Stimulated activated naive CD4-positive, alpha-beta T cell treated with Interleukin-2 at 50 U/mL for 16 hours (primary cell): ENCODE data around the gene EPC2.
A peak's percentile ranks its signal among the peaks of the same experiment; 100 is the strongest.

Experiments
- DNase-seq: peaks from one replicate; lab custom pipeline; 2025; lab: John Stamatoyannopoulos, UW

EPC2 gene

GRCh38 chr2:148643998-148644882, at the start of gene EPC2:
EPC2 (plus strand) TSS chr2:148644751; CDS start chr2:148645018, 267 bp downstream.
- peak; percentile 79 for DNase-seq

- no peak for DNase-seq
Measured at GRCh38 chr2:148596018-148596417, 48.5 kb upstream of the EPC2 start.

- no peak for DNase-seq
Measured at GRCh38 chr2:148599109-148599991, 45.2 kb upstream of the EPC2 start.

- no peak for DNase-seq
Measured at GRCh38 chr2:148602885-148603561, 41.5 kb upstream of the EPC2 start.

GRCh38 chr2:148603562-148603920, 41.0 kb upstream of the EPC2 start:
- DNase-seq: no peak

GRCh38 chr2:148604927-148605326, 39.6 kb upstream of the EPC2 start:
- DNase-seq: no peak

GRCh38 chr2:148607566-148607965, 37.0 kb upstream of the EPC2 start:
- no peak for DNase-seq

- no peak for DNase-seq
Measured at GRCh38 chr2:148613231-148614013, 31.1 kb upstream of the EPC2 start.

GRCh38 chr2:148614014-148614321, 30.6 kb upstream of the EPC2 start:
- no peak for DNase-seq

GRCh38 chr2:148614322-148615049, 30.1 kb upstream of the EPC2 start:
- no peak for DNase-seq

GRCh38 chr2:148615381-148615841, 29.1 kb upstream of the EPC2 start:
- no peak for DNase-seq

GRCh38 chr2:148616662-148617061, 27.9 kb upstream of the EPC2 start:
- DNase-seq: no peak

- DNase-seq: no peak
Measured at GRCh38 chr2:148617219-148617618, 27.3 kb upstream of the EPC2 start.

- DNase-seq: no peak
Measured at GRCh38 chr2:148619560-148620195, 24.9 kb upstream of the EPC2 start.

GRCh38 chr2:148622366-148622765, 22.2 kb upstream of the EPC2 start:
- no peak for DNase-seq

- no peak for DNase-seq
Measured at GRCh38 chr2:148623086-148623485, 21.5 kb upstream of the EPC2 start.

- DNase-seq: no peak
Measured at GRCh38 chr2:148627224-148627623, 17.3 kb upstream of the EPC2 start.

GRCh38 chr2:148634749-148635148, 9.8 kb upstream of the EPC2 start:
- no peak for DNase-seq

- no peak for DNase-seq
Measured at GRCh38 chr2:148638543-148638942, 6.0 kb upstream of the EPC2 start.

- no peak for DNase-seq
Measured at GRCh38 chr2:148640767-148641166, 3.8 kb upstream of the EPC2 start.
